Subcutaneous abdominal adipose tissue (tissue), 5 donors: Measurements from ENCODE around the gene TMEM35B.
"Not testable (repeated sequence)": the region's sequence is repeated elsewhere in the genome, so short reads cannot be mapped to it uniquely, and the experiment has no call there.

Experiments
- H3K27ac ChIP-seq: one replicate; pipeline ENCODE4 v1.7.0; 2013; ENCODE audit warnings: low read depth, mild to moderate bottlenecking, inconsistent platforms, low read length, moderate library complexity
- H3K27me3 ChIP-seq, 5 donors: one replicate each; pipeline ENCODE4 v1.7.0; 2013; ENCODE audit warnings: low read length in 5 of 5, inconsistent platforms in 1 of 5; ENCODE audit not compliant: control insufficient read depth in 5 of 5, insufficient read depth in 4 of 5
- H3K36me3 ChIP-seq, 5 donors: one replicate each; pipeline ENCODE4 v1.7.0; 2013; ENCODE audit warnings: low read length in 5 of 5; ENCODE audit not compliant: control insufficient read depth in 5 of 5, insufficient read depth in 5 of 5
- H3K4me1 ChIP-seq, 5 donors: one replicate each; pipeline ENCODE4 v1.7.0; 2013; ENCODE audit warnings: low read length in 5 of 5, mild to moderate bottlenecking in 3 of 5, moderate library complexity in 1 of 5; ENCODE audit not compliant: control insufficient read depth in 5 of 5, insufficient read depth in 5 of 5
- H3K4me3 ChIP-seq, 5 donors: one replicate each; pipeline ENCODE4 v1.7.0; 2013; ENCODE audit warnings: low read length in 5 of 5, low read depth in 1 of 5
- H3K9ac ChIP-seq, 5 donors: one replicate each; pipeline ENCODE4 v1.7.0; 2013; ENCODE audit warnings: low read length in 5 of 5, mild to moderate bottlenecking in 4 of 5, moderate library complexity in 3 of 5
- H3K9me3 ChIP-seq, 5 donors: one replicate each; pipeline ENCODE4 v1.7.0; 2013; ENCODE audit warnings: low read length in 5 of 5; ENCODE audit not compliant: control insufficient read depth in 5 of 5
- donor health status: healthy.
- donor health status: healthy.
- donor health status: healthy.
- donor health status: healthy.
- donor health status: healthy.

Gene TMEM35B

GRCh38 chr1:34977858-34978257 is 7.3 kb downstream of the TMEM35B start:
- Histone ChIP-seq H3K27me3 (no peaks in the 10 kb centered on the region), H3K9me3 (no peaks in the 10 kb centered on the region), H3K4me1 (peaks cover 0 to 4% (median 1%) of the 10 kb centered on the region in 5 donors), H3K9ac (no peak overlapping the region), H3K36me3 (peaks cover 2 to 22% (median 14%) of the 10 kb centered on the region in 5 donors), H3K27ac (no peak overlapping the region), H3K4me3 (no peak overlapping the region)

GRCh38 chr1:34977210-34977471 is 8.0 kb downstream of the TMEM35B start:
- no peak overlapping the region for H3K9ac ChIP-seq
- H3K9me3 ChIP-seq, result no peaks in the 10 kb centered on the region
- H3K4me3 ChIP-seq, result no peak overlapping the region
- H3K4me1 ChIP-seq, result peaks cover 0 to 3% (median 0%) of the 10 kb centered on the region in 5 donors
- no peaks in the 10 kb centered on the region for H3K27me3 ChIP-seq
- peaks cover 2 to 22% (median 12%) of the 10 kb centered on the region in 5 donors for H3K36me3 ChIP-seq
- no peak overlapping the region for H3K27ac ChIP-seq

GRCh38 chr1:34976384-34977209 is 8.6 kb downstream of the TMEM35B start:
- Histone ChIP-seq H3K9ac (no peak overlapping the region), H3K36me3 (peaks cover 2 to 17% (median 9%) of the 10 kb centered on the region in 5 donors), H3K4me3 (no peak overlapping the region), H3K27me3 (no peaks in the 10 kb centered on the region), H3K27ac (no peak overlapping the region), H3K4me1 (peaks cover 0 to 3% (median 0%) of the 10 kb centered on the region in 5 donors), H3K9me3 (no peaks in the 10 kb centered on the region)

- Histone ChIP-seq H3K4me1 (peaks cover 0 to 3% (median 0%) of the 10 kb centered on the region in 5 donors), H3K27ac (no peak overlapping the region), H3K27me3 (no peaks in the 10 kb centered on the region), H3K9me3 (no peaks in the 10 kb centered on the region), H3K36me3 (peaks cover 0 to 10% (median 4%) of the 10 kb centered on the region in 5 donors), H3K4me3 (no peak overlapping the region), H3K9ac (no peak overlapping the region)
Measured at GRCh38 chr1:34975771-34976170, 9.4 kb downstream of the TMEM35B start.

GRCh38 chr1:34975338-34975737 is 9.8 kb downstream of the TMEM35B start:
- no peak overlapping the region for H3K27ac ChIP-seq
- no peak overlapping the region for H3K9ac ChIP-seq
- H3K4me3 ChIP-seq, result no peak overlapping the region
- H3K27me3 ChIP-seq, result no peaks in the 10 kb centered on the region
- no peaks in the 10 kb centered on the region for H3K9me3 ChIP-seq
- peaks cover 0 to 10% (median 2%) of the 10 kb centered on the region in 5 donors for H3K36me3 ChIP-seq
- H3K4me1 ChIP-seq, result peaks cover 0 to 3% (median 0%) of the 10 kb centered on the region in 5 donors

GRCh38 chr1:34974626-34975025 is 10.5 kb downstream of the TMEM35B start:
- Histone ChIP-seq H3K27ac (no peak overlapping the region), H3K4me1 (peaks cover 0 to 3% (median 0%) of the 10 kb centered on the region in 5 donors), H3K27me3 (no peaks in the 10 kb centered on the region), H3K4me3 (no peak overlapping the region), H3K36me3 (peaks cover 0 to 10% (median 2%) of the 10 kb centered on the region in 5 donors), H3K9ac (no peak overlapping the region), H3K9me3 (no peaks in the 10 kb centered on the region)

- no peak overlapping the region for H3K9ac ChIP-seq
- H3K36me3 ChIP-seq, result peaks cover 0 to 10% (median 2%) of the 10 kb centered on the region in 5 donors
- no peak overlapping the region for H3K27ac ChIP-seq
- H3K27me3 ChIP-seq, result no peaks in the 10 kb centered on the region
- H3K9me3 ChIP-seq, result no peaks in the 10 kb centered on the region
- H3K4me3 ChIP-seq, result no peak overlapping the region
- H3K4me1 ChIP-seq, result no peaks in the 10 kb centered on the region
Measured at GRCh38 chr1:34973326-34973725, 11.8 kb downstream of the TMEM35B start.

GRCh38 chr1:34970829-34971228 is 14.3 kb downstream of the TMEM35B start:
- H3K27me3 ChIP-seq, result no peaks in the 10 kb centered on the region
- H3K4me3 ChIP-seq, result no peak overlapping the region
- no peaks in the 10 kb centered on the region for H3K9me3 ChIP-seq
- no peaks in the 10 kb centered on the region for H3K36me3 ChIP-seq
- H3K4me1 ChIP-seq, result no peaks in the 10 kb centered on the region
- no peak overlapping the region for H3K9ac ChIP-seq
- H3K27ac ChIP-seq, result no peak overlapping the region

GRCh38 chr1:34970220-34970735 is 14.9 kb downstream of the TMEM35B start:
- Histone ChIP-seq H3K9me3 (no peaks in the 10 kb centered on the region), H3K9ac (no peak overlapping the region), H3K4me1 (no peaks in the 10 kb centered on the region), H3K36me3 (no peaks in the 10 kb centered on the region), H3K4me3 (no peak overlapping the region), H3K27ac (no peak overlapping the region), H3K27me3 (no peaks in the 10 kb centered on the region)

- H3K4me1 ChIP-seq, H3K4me3 ChIP-seq, H3K9ac ChIP-seq, H3K27ac ChIP-seq, H3K9me3 ChIP-seq, H3K36me3 ChIP-seq, H3K27me3 ChIP-seq: not testable (repeated sequence)
Measured at GRCh38 chr1:34968297-34968696, 16.9 kb downstream of the TMEM35B start.
